ENCODE results near the gene SPA17.

GRCh38 chr11:124633355-124633754, 40.3 kb upstream of the SPA17 start:
- no peak for TF ChIP-seq POLR2A (IDR thresholded peaks at IDR 0.05; ENCODE audit: low read depth, low read length)
- peak; percentile 32 for TF ChIP-seq CTCF (conservative IDR thresholded peaks at IDR 0.05; ENCODE audit: low read depth, low read length)
- TF ChIP-seq SMC3 (IDR thresholded peaks at IDR 0.05; ENCODE audit: low read depth, low read length) = 0 out of 2 replicates have a peak, but pooled peaks have one; percentile 7
- TF ChIP-seq CEBPB (IDR thresholded peaks at IDR 0.05; ENCODE audit: low read depth, low read length) = no peak
- TF ChIP-seq MAFK (IDR thresholded peaks at IDR 0.05; ENCODE audit: low read depth, low read length) = no peak
- TF ChIP-seq RFX5 (IDR thresholded peaks at IDR 0.05; ENCODE audit: low read depth, low read length) = no peak
